Fibroblast of lung (primary cell): ENCODE data around the gene CXCL17. TPM values are rescaled to one million over a fixed set of nuclear protein-coding genes. Genes with fewer than 3 reads are reported as not detected.

Experiments
- DNase-seq, 2 donors: peaks; one replicate each; pipeline versions ENCODE4 v3.0.0 to v3.0.0-alpha.2; 2010; ENCODE audit warnings: low read depth in 2 of 2
- H2AFZ ChIP-seq: 2 replicates; pipeline ENCODE4 v1.5.1; 2012; ENCODE audit warnings: low read length, control low read depth, inconsistent platforms
- H3K27ac ChIP-seq: 2 replicates; pipeline ENCODE4 v1.5.1; 2011; ENCODE audit warnings: low read length, control low read depth; ENCODE audit not compliant: insufficient read depth
- H3K27me3 ChIP-seq: 2 replicates; pipeline ENCODE4 v1.5.1; 2011; ENCODE audit warnings: mild to moderate bottlenecking, low read length; ENCODE audit not compliant: control insufficient read depth, insufficient read depth
- H3K36me3 ChIP-seq: 2 replicates; pipeline ENCODE4 v1.5.1; 2011; ENCODE audit warnings: low read length; ENCODE audit not compliant: control insufficient read depth, insufficient read depth
- H3K4me1 ChIP-seq: 2 replicates; pipeline ENCODE4 v1.5.1; 2011; ENCODE audit warnings: low read length; ENCODE audit not compliant: control insufficient read depth, insufficient read depth; ENCODE audit errors: extremely low read depth
- H3K4me2 ChIP-seq: 2 replicates; pipeline ENCODE4 v1.5.1; 2011; ENCODE audit warnings: low read length, control low read depth; ENCODE audit not compliant: insufficient read depth; ENCODE audit errors: extremely low read depth
- H3K4me3 ChIP-seq, 4 experiments: fragments of 200-600 bp in 1 of 4; sonication (generic) in 1 of 4; replicated peaks in 1 of 4; 2 replicates each; pipeline ENCODE4 v1.5.1; 2011 to 2016; ENCODE audit warnings: low read length in 4 of 4, low read depth in 3 of 4, mild to moderate bottlenecking in 3 of 4, control low read depth in 2 of 4, inconsistent platforms in 1 of 4, mixed read lengths in 1 of 4; ENCODE audit not compliant: insufficient read depth in 1 of 4; ENCODE audit errors: control extremely low read depth in 1 of 4
- H3K79me2 ChIP-seq: 2 replicates; pipeline ENCODE4 v1.5.1; 2012; ENCODE audit warnings: mild to moderate bottlenecking, low read length, inconsistent platforms; ENCODE audit not compliant: control insufficient read depth, insufficient read depth
- H3K9ac ChIP-seq: 2 replicates; pipeline ENCODE4 v1.5.1; 2011; ENCODE audit warnings: mild to moderate bottlenecking, low read length, control low read depth; ENCODE audit not compliant: insufficient read depth
- H3K9me3 ChIP-seq: 2 replicates; pipeline ENCODE4 v1.5.1; 2012; ENCODE audit warnings: low read depth, low read length; ENCODE audit not compliant: control insufficient read depth, insufficient read depth
- H4K20me1 ChIP-seq: 2 replicates; pipeline ENCODE4 v1.5.1; 2011; ENCODE audit warnings: low read length; ENCODE audit not compliant: control insufficient read depth, insufficient read depth; ENCODE audit errors: extremely low read depth
- CTCF ChIP-seq, 2 donors: IDR thresholded peaks in 1 of 2; conservative IDR thresholded peaks in 1 of 2; 1 replicate in 1 of 2; 2 replicates in 1 of 2; pipeline ENCODE4 v1.5.1; 2011 to 2012; ENCODE audit warnings: low read length in 2 of 2, control low read depth in 1 of 2, inconsistent platforms in 1 of 2, low read depth in 1 of 2, mild to moderate bottlenecking in 1 of 2
- EZH2 ChIP-seq: IDR thresholded peaks from 2 replicates; pipeline ENCODE4 v1.5.1; 2012; ENCODE audit warnings: low read length, control low read depth, mild to moderate bottlenecking; ENCODE audit errors: missing control alignments
- polyA plus RNA-seq, 2 donors: library from polyadenylated mRNA; depleted of rRNA in 1 of 2; stranded (reverse) in 1 of 2; unstranded in 1 of 2; fragments of >200 nt; gene quantifications; 2 replicates each; pipeline ENCODE4 v1.2.1, GENCODE V29; 2011 to 2012; ENCODE audit warnings: missing spikeins in 1 of 2
- total RNA-seq: library from RNA; depleted of rRNA; stranded (reverse); fragments of >200 nt; gene quantifications from 2 replicates; pipeline ENCODE4 v1.2.1, GENCODE V29; 2014

The CXCL17 gene
- total and polyA plus RNA-seq, 2 donors (not counting 1 experiment from before 2014, with no cell fraction given) = not detected

GRCh38 chr19:42380155-42380554 is 62.6 kb downstream of the CXCL17 start:
- Histone ChIP-seq H3K4me2 (no peak overlapping the region), H3K27ac (no peak overlapping the region), H3K4me1 (no peaks in the 10 kb centered on the region), H2AFZ (no peak overlapping the region), H3K79me2 (no peaks in the 10 kb centered on the region), H3K4me3 (no peak overlapping the region), H3K27me3 (peaks cover 10% of the 10 kb centered on the region), H4K20me1 (no peaks in the 10 kb centered on the region), H3K36me3 (no peaks in the 10 kb centered on the region), H3K9ac (no peak overlapping the region), H3K9me3 (no peaks in the 10 kb centered on the region)
- no peak for DNase-seq
- TF ChIP-seq EZH2 (no peak), CTCF (conservative IDR thresholded peaks at IDR 0.05 in 1 of 2, IDR thresholded peaks at IDR 0.05 in 1 of 2; ENCODE audit: low read depth in 1 of 2, low read length in 2 of 2) (no peak)

Other genes with a start within 250 kb of the CXCL17 start
- gene DEDD2, start 225.3 kb downstream of the CXCL17 start, total RNA-seq = 11.3 and 17.8 TPM in 2 replicates
- 9.8 and 10.0 TPM in 2 replicates for gene DEDD2, start 225.3 kb downstream of the CXCL17 start, polyA plus RNA-seq
- 6.7 and 7.8 TPM in 2 replicates for gene ZNF526, start 222.6 kb downstream of the CXCL17 start, total RNA-seq
- gene ZNF526, start 222.6 kb downstream of the CXCL17 start, polyA plus RNA-seq = 4.9 and 5.9 TPM in 2 replicates
- 8.7 and 11.6 TPM in 2 replicates for gene GSK3A, start 200.3 kb downstream of the CXCL17 start, total RNA-seq
- 21.7 and 30.6 TPM in 2 replicates for gene GSK3A, start 200.3 kb downstream of the CXCL17 start, polyA plus RNA-seq
- 13.2 and 14.1 TPM in 2 replicates for gene ERF, start 187.8 kb downstream of the CXCL17 start, total RNA-seq
- gene ERF, start 187.8 kb downstream of the CXCL17 start, polyA plus RNA-seq = 35.3 and 36.3 TPM in 2 replicates
- 16.7 and 23.6 TPM in 2 replicates for gene CIC, start 173.7 kb downstream of the CXCL17 start, total RNA-seq
- gene CIC, start 173.7 kb downstream of the CXCL17 start, polyA plus RNA-seq = 8.5 and 14.5 TPM in 2 replicates
- 0.17 and 0.26 TPM in 2 replicates for gene PRR19, start 140.8 kb downstream of the CXCL17 start, total RNA-seq
- 0.39 and 0.54 TPM in 2 replicates for gene PRR19, start 140.8 kb downstream of the CXCL17 start, polyA plus RNA-seq
- gene PAFAH1B3, start 140.3 kb downstream of the CXCL17 start, total RNA-seq = 25.9 and 32.1 TPM in 2 replicates
- 20.1 and 34.1 TPM in 2 replicates for gene PAFAH1B3, start 140.3 kb downstream of the CXCL17 start, polyA plus RNA-seq
- 0.83 TPM in 1 of 2 replicates, not detected in the other for gene TMEM145, start 129.6 kb downstream of the CXCL17 start, total RNA-seq
- 0.05 and 0.20 TPM in 2 replicates for gene TMEM145, start 129.6 kb downstream of the CXCL17 start, polyA plus RNA-seq
- gene MEGF8, start 117.3 kb downstream of the CXCL17 start, total RNA-seq = 27.6 and 32.1 TPM in 2 replicates
- 7.8 and 9.3 TPM in 2 replicates for gene MEGF8, start 117.3 kb downstream of the CXCL17 start, polyA plus RNA-seq
- gene CNFN, start 52.6 kb downstream of the CXCL17 start, total RNA-seq = not detected in 2 replicates
- gene CNFN, start 52.6 kb downstream of the CXCL17 start, polyA plus RNA-seq = not detected in 2 replicates
- gene LIPE, start 15.6 kb downstream of the CXCL17 start, total RNA-seq = 0.51 and 1.7 TPM in 2 replicates
- gene LIPE, start 15.6 kb downstream of the CXCL17 start, polyA plus RNA-seq = 1.1 and 2.7 TPM in 2 replicates
- not detected in 2 replicates for gene CEACAM1, start 85.5 kb upstream of the CXCL17 start, total RNA-seq
- 0.03 TPM in 1 of 2 replicates, not detected in the other for gene CEACAM1, start 85.5 kb upstream of the CXCL17 start, polyA plus RNA-seq
- not detected in 2 replicates for gene CEACAM8, start 152.0 kb upstream of the CXCL17 start, total RNA-seq
- not detected in 2 replicates for gene CEACAM8, start 152.0 kb upstream of the CXCL17 start, polyA plus RNA-seq